ENCODE results near the gene KMT2B. TPM values are rescaled to one million over a fixed set of nuclear protein-coding genes. Genes with fewer than 3 reads are reported as not detected.

KMT2B gene
- total RNA-seq, 1 experiment from 2014 or later: 66.6 TPM

GRCh38 chr19:35716801-35717664, 770 bp upstream of the KMT2B start (continued):
- no peak for TF ChIP-seq NR1H2 (CRISPR knock-in tag; IDR thresholded peaks at IDR 0.05)
- peak; percentile 69 for TF ChIP-seq CREM (CRISPR knock-in tag; IDR thresholded peaks at IDR 0.05)
- TF ChIP-seq CTCF (IDR thresholded peaks at IDR 0.05): peak; percentile 39; the same call in 1 of the 2 replicates
- peak; percentile 68 for TF ChIP-seq E2F5 (CRISPR knock-in tag; IDR thresholded peaks at IDR 0.05)
- 0 out of 2 replicates have a peak, but pooled peaks have one; percentile 14 for TF ChIP-seq CREB1 (CRISPR knock-in tag; IDR thresholded peaks at IDR 0.05)
- no peak for TF ChIP-seq ZNF423 (CRISPR knock-in tag; IDR thresholded peaks at IDR 0.05)
- 0 out of 2 replicates have a peak, but pooled peaks have one; percentile 77 for TF ChIP-seq AFF4 (CRISPR knock-in tag; IDR thresholded peaks at IDR 0.05; ENCODE audit: borderline replicate concordance)

- Mint-ChIP-seq H3K4me1 (peaks cover 32% of the 10 kb centered on the region), H3K27ac (no peak overlapping the region), H3K36me3 (peaks cover 14% of the 10 kb centered on the region), H3K27me3 (ENCODE audit: low read depth) (no peaks in the 10 kb centered on the region), H3K4me3 (peak overlapping the region; percentile 79), H3K9me3 (no peaks in the 10 kb centered on the region)
- peak; percentile 26 for DNase-seq (ENCODE audit: low spot score)
- no peak for TF ChIP-seq ESRRA (CRISPR knock-in tag; IDR thresholded peaks at IDR 0.05; ENCODE audit: borderline replicate concordance)
- TF ChIP-seq CTCF (IDR thresholded peaks at IDR 0.05): no peak
- TF ChIP-seq RELA (CRISPR knock-in tag; IDR thresholded peaks at IDR 0.05; ENCODE audit: borderline replicate concordance): no peak
- TF ChIP-seq ARID4B (CRISPR knock-in tag; IDR thresholded peaks at IDR 0.05; ENCODE audit: borderline replicate concordance): 0 out of 2 replicates have a peak, but pooled peaks have one; percentile 25
- POLR2A ChIA-PET: interaction anchor here (0.5 to 1.4 kb wide), 3 partner anchors 22 to 450 kb away, joined by 3 to 9 read pairs (median 3); partner anchors contain the start of genes PSENEN and U2AF1L4
- ATAC-seq: no peak
- CTCF ChIA-PET: interaction anchor here (1.0 to 1.7 kb wide), 5 partner anchors 16 to 102 kb away, joined by 3 to 7 read pairs (median 4); partner anchors contain the start of gene LIN37
Measured at GRCh38 chr19:35718345-35719041, 690 bp downstream of the KMT2B start.
